ENCODE results near the gene TMEM139. TPM values are rescaled to one million over a fixed set of nuclear protein-coding genes. Genes with fewer than 3 reads are reported as not detected.
"Not testable (repeated sequence)": the region's sequence is repeated elsewhere in the genome, so short reads cannot be mapped to it uniquely, and the experiment has no call there.

The TMEM139 gene
- total RNA-seq, 1 donor from 2014 or later: 0.42 TPM

GRCh38 chr7:143264196-143264568 is 20.6 kb upstream of the TMEM139 start:
- peaks cover 47% of the 10 kb centered on the region for H3K4me1 Mint-ChIP-seq
- H3K27ac Mint-ChIP-seq: peak overlapping the region; percentile 92
- peaks cover 47% of the 10 kb centered on the region for H3K36me3 Mint-ChIP-seq (ENCODE audit: low read depth)
- not testable (repeated sequence) for DNase-seq, H3K9me3 Mint-ChIP-seq, H3K27me3 Mint-ChIP-seq
- intact Hi-C loops (cut with micrococcal nuclease): loop anchor here (2.0 kb wide), 1 partner anchor 37 kb away; no protein-coding TSS in a partner anchor
- peak overlapping the region; percentile 97 for H3K4me3 Mint-ChIP-seq

DNA sequence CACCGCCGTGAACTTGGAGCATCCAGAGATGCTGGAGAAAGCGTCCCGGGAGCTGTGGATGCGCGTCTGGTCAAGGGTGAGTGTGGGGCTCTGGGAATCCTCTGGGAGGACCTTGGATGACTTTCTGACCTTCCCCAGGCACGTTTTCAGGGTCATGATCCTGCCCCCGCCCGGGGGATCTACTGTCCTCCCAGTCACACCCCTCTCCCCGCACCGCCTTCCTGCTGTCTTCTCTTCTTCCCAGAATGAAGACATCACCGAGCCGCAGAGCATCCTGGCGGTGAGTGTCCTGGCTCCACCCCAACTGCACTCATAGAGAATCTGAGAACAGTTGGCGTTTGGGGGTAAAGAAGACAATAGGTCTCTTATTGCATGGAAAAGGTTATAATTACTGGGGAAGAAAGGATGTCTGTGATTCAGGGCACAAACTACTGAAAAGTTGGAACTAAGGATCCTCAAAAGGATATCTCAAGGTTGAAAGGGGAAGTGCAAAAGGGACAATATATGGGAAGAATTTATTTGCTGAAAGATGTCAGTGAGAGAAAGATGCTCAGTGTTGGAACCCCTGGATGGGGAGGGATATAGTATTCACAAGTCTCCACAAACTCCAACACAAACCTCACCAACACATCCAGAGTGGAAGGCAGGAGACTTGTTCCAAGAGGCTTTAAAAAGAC is 19.6 kb upstream of the TMEM139 start:
- intact Hi-C loops (cut with micrococcal nuclease): loop anchor here (2.0 kb wide), 1 partner anchor 36 kb away; no protein-coding TSS in a partner anchor
- H3K4me3 Mint-ChIP-seq: peak overlapping the region; percentile 97
- H3K4me1 Mint-ChIP-seq: peaks cover 47% of the 10 kb centered on the region
- DNase-seq: no peak
- peak overlapping the region; percentile 92 for H3K27ac Mint-ChIP-seq
- peaks cover 4% of the 10 kb centered on the region for H3K9me3 Mint-ChIP-seq
- H3K36me3 Mint-ChIP-seq (ENCODE audit: low read depth): peaks cover 56% of the 10 kb centered on the region
- H3K27me3 Mint-ChIP-seq: no peaks in the 10 kb centered on the region

GRCh38 chr7:143269251-143269650 is 15.5 kb upstream of the TMEM139 start:
- DNase-seq: peak; percentile 48
- no peaks in the 10 kb centered on the region for H3K9me3 Mint-ChIP-seq
- peak overlapping the region; percentile 53 for H3K27ac Mint-ChIP-seq
- peaks cover 70% of the 10 kb centered on the region for H3K36me3 Mint-ChIP-seq (ENCODE audit: low read depth)
- intact Hi-C loops (cut with micrococcal nuclease): no loop called here
- H3K4me1 Mint-ChIP-seq: peaks cover 50% of the 10 kb centered on the region
- no peaks in the 10 kb centered on the region for H3K27me3 Mint-ChIP-seq
- H3K4me3 Mint-ChIP-seq: no peak overlapping the region

GRCh38 chr7:143271240-143271639 is 13.5 kb upstream of the TMEM139 start:
- peak overlapping the region; percentile 25 for H3K27ac Mint-ChIP-seq
- DNase-seq: no peak
- H3K27me3 Mint-ChIP-seq: no peaks in the 10 kb centered on the region
- intact Hi-C loops (cut with micrococcal nuclease): no loop called here
- peaks cover 35% of the 10 kb centered on the region for H3K4me1 Mint-ChIP-seq
- H3K9me3 Mint-ChIP-seq: no peaks in the 10 kb centered on the region
- H3K36me3 Mint-ChIP-seq (ENCODE audit: low read depth): peaks cover 53% of the 10 kb centered on the region
- H3K4me3 Mint-ChIP-seq: no peak overlapping the region

GRCh38 chr7:143272871-143273270 is 11.9 kb upstream of the TMEM139 start:
- no peak overlapping the region for H3K4me3 Mint-ChIP-seq
- H3K9me3 Mint-ChIP-seq: no peaks in the 10 kb centered on the region
- H3K36me3 Mint-ChIP-seq (ENCODE audit: low read depth): peaks cover 40% of the 10 kb centered on the region
- peaks cover 29% of the 10 kb centered on the region for H3K4me1 Mint-ChIP-seq
- no peaks in the 10 kb centered on the region for H3K27me3 Mint-ChIP-seq
- intact Hi-C loops (cut with micrococcal nuclease): no loop called here
- no peak overlapping the region for H3K27ac Mint-ChIP-seq
- no peak for DNase-seq

- H3K9me3 Mint-ChIP-seq: peaks cover 4% of the 10 kb centered on the region
- H3K27me3 Mint-ChIP-seq: no peaks in the 10 kb centered on the region
- intact Hi-C loops (cut with micrococcal nuclease): loop anchor here (1.0 to 2.0 kb wide), 3 partner anchors 17 to 39 kb away; partner anchors contain the start of gene GSTK1
- DNase-seq: peak; percentile 69
- peak overlapping the region; percentile 85 for H3K4me3 Mint-ChIP-seq
- H3K27ac Mint-ChIP-seq: peak overlapping the region; percentile 96
- H3K4me1 Mint-ChIP-seq: peaks cover 40% of the 10 kb centered on the region
- no peaks in the 10 kb centered on the region for H3K36me3 Mint-ChIP-seq (ENCODE audit: low read depth)
Measured at GRCh38 chr7:143279186-143280098, 5.3 kb upstream of the TMEM139 start.

DNA sequence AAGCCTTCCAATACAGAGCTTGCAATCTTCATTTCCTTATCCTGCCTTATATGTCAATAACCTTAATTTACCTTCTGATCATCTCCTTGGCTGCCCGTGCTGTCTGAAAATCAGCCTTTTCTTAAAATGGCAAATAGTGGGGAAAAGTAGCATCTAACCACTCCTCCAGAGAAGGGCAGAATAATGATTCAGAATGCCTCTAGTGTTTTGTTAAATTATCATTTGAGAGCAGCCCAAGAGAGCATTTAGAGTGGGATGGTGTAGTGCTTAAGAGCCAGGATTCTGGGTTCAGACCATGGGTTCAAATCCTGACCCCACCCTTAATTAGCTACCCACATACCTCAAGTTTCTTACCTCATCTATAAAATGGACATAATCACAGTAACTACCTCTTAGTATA is 4.6 kb upstream of the TMEM139 start:
- peaks cover 43% of the 10 kb centered on the region for H3K4me1 Mint-ChIP-seq
- H3K4me3 Mint-ChIP-seq: peak overlapping the region; percentile 85
- H3K27ac Mint-ChIP-seq: peak overlapping the region; percentile 96
- intact Hi-C loops (cut with micrococcal nuclease): no loop called here
- H3K27me3 Mint-ChIP-seq: no peaks in the 10 kb centered on the region
- no peaks in the 10 kb centered on the region for H3K36me3 Mint-ChIP-seq (ENCODE audit: low read depth)
- no peak for DNase-seq
- peaks cover 4% of the 10 kb centered on the region for H3K9me3 Mint-ChIP-seq

GRCh38 chr7:143280566-143280965 is 4.2 kb upstream of the TMEM139 start:
- Mint-ChIP-seq H3K4me3 (peak overlapping the region; percentile 85), H3K36me3 (ENCODE audit: low read depth) (no peaks in the 10 kb centered on the region), H3K9me3 (peaks cover 4% of the 10 kb centered on the region), H3K4me1 (peaks cover 45% of the 10 kb centered on the region), H3K27me3 (no peaks in the 10 kb centered on the region), H3K27ac (peak overlapping the region; percentile 96)
- no peak for DNase-seq
- intact Hi-C loops (cut with micrococcal nuclease): no loop called here

DNA sequence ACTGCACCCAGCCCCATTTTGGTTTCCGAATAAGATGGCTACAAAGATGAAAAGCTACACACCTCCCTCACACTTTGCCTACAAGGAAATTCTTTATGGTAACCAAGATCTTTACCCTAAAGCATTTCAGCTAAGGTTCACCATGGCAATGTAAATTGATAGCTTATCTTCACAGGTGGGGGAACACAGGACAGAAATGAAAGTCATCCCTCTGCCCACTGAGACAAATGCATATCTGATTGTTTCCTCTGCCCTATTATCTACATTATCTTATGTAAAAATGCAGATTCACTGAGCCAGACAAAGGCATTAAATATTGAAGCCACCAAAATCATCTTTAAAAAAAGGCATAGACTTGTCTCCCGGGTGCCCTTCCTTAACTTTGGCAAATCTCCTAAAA is 3.2 kb upstream of the TMEM139 start:
- H3K27ac Mint-ChIP-seq: no peak overlapping the region
- peaks cover 45% of the 10 kb centered on the region for H3K4me1 Mint-ChIP-seq
- no peaks in the 10 kb centered on the region for H3K36me3 Mint-ChIP-seq (ENCODE audit: low read depth)
- no peak overlapping the region for H3K4me3 Mint-ChIP-seq
- no peaks in the 10 kb centered on the region for H3K27me3 Mint-ChIP-seq
- H3K9me3 Mint-ChIP-seq: peaks cover 4% of the 10 kb centered on the region
- intact Hi-C loops (cut with micrococcal nuclease): no loop called here
- DNase-seq: no peak

- Mint-ChIP-seq H3K4me3 (no peak overlapping the region), H3K36me3 (ENCODE audit: low read depth) (no peaks in the 10 kb centered on the region), H3K9me3 (peaks cover 8% of the 10 kb centered on the region), H3K4me1 (peaks cover 49% of the 10 kb centered on the region), H3K27ac (no peak overlapping the region), H3K27me3 (no peaks in the 10 kb centered on the region)
- DNase-seq: no peak
- intact Hi-C loops (cut with micrococcal nuclease): no loop called here
Measured at GRCh38 chr7:143282124-143282523, 2.6 kb upstream of the TMEM139 start.

DNA sequence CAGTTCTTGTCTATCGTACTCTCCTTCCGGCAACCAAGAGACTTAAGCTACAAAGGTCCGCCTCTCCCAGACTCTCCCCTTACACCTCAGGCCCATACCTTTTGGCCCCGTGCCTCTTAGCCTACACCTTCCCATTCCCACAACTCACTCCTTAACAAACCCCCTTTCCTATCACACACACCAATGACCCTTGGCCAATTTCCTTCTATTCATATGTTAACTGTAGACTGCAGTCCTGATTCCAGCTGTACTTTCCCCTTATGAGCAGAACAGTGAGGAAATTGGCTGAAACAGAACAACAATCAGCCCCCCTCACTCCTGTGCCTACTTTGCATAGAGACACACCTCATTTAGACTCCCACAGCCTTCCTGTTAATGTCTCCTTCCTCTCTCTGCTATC is 1.4 kb upstream of the TMEM139 start:
- no peak for DNase-seq
- Mint-ChIP-seq H3K36me3 (ENCODE audit: low read depth) (peaks cover 5% of the 10 kb centered on the region), H3K4me3 (peak overlapping the region; percentile 8), H3K4me1 (peaks cover 53% of the 10 kb centered on the region), H3K27me3 (no peaks in the 10 kb centered on the region), H3K27ac (peak overlapping the region; percentile 31), H3K9me3 (peaks cover 13% of the 10 kb centered on the region)
- intact Hi-C loops (cut with micrococcal nuclease): no loop called here

GRCh38 chr7:143285470-143285778 is 666 bp downstream of the TMEM139 start:
- Mint-ChIP-seq H3K4me3 (no peak overlapping the region), H3K27me3 (no peaks in the 10 kb centered on the region), H3K9me3 (peaks cover 8% of the 10 kb centered on the region), H3K36me3 (ENCODE audit: low read depth) (peaks cover 18% of the 10 kb centered on the region), H3K27ac (no peak overlapping the region), H3K4me1 (peaks cover 49% of the 10 kb centered on the region)
- no peak for DNase-seq
- intact Hi-C loops (cut with micrococcal nuclease): no loop called here

DNA sequence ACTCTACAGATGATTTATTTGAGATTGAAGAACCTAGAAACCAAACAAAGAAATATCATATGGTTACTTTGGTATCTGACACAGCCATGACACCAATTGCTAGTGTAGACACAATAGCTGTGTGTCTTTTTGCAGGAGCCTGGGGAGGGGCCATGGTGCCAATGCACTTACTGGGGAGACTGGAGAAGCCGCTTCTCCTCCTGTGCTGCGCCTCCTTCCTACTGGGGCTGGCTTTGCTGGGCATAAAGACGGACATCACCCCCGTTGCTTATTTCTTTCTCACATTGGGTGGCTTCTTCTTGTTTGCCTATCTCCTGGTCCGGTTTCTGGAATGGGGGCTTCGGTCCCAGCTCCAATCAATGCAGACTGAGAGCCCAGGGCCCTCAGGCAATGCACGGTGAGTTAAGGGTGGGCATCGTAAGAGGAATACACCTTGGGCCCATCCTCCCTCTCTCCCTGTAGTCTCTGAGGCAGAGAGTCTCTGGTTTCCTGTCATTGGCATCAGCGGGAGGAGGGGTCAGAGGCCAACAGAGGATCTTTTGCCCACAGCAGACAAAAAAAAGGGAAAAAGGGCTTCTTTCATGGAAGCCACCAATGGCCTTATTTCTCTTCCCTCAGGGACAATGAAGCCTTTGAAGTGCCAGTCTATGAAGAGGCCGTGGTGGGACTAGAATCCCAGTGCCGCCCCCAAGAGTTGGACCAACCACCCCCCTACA is 1.2 kb downstream of the TMEM139 start:
- Mint-ChIP-seq H3K36me3 (ENCODE audit: low read depth) (peaks cover 21% of the 10 kb centered on the region), H3K9me3 (peaks cover 8% of the 10 kb centered on the region), H3K27ac (no peak overlapping the region), H3K27me3 (no peaks in the 10 kb centered on the region), H3K4me3 (no peak overlapping the region), H3K4me1 (peaks cover 48% of the 10 kb centered on the region)
- no peak for DNase-seq
- intact Hi-C loops (cut with micrococcal nuclease): no loop called here

DNA sequence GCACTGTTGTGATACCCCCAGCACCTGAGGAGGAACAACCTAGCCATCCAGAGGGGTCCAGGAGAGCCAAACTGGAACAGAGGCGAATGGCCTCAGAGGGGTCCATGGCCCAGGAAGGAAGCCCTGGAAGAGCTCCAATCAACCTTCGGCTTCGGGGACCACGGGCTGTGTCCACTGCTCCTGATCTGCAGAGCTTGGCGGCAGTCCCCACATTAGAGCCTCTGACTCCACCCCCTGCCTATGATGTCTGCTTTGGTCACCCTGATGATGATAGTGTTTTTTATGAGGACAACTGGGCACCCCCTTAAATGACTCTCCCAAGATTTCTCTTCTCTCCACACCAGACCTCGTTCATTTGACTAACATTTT is 1.7 kb downstream of the TMEM139 start:
- no peaks in the 10 kb centered on the region for H3K27me3 Mint-ChIP-seq
- H3K36me3 Mint-ChIP-seq (ENCODE audit: low read depth): peaks cover 27% of the 10 kb centered on the region
- peak overlapping the region; percentile 22 for H3K4me3 Mint-ChIP-seq
- peaks cover 8% of the 10 kb centered on the region for H3K9me3 Mint-ChIP-seq
- no peak for DNase-seq
- H3K4me1 Mint-ChIP-seq: peaks cover 51% of the 10 kb centered on the region
- H3K27ac Mint-ChIP-seq: peak overlapping the region; percentile 74
- intact Hi-C loops (cut with micrococcal nuclease): no loop called here
